Liver (tissue), 2 donors: Measurements from ENCODE around the gene CD27.

ENCODE experiments used
- RXRA ChIP-seq, 2 donors: IDR thresholded peaks; 2 replicates each; pipeline ENCODE4 v1.6.1; 2017 to 2018; ENCODE audit warnings: antibody characterized with exemption in 2 of 2, mild to moderate bottlenecking in 1 of 2
- TF ChIP-seq, protein P1 (sequence below): IDR thresholded peaks from 2 replicates; pipeline ENCODE4 v1.6.1; 2016; ENCODE audit warnings: antibody characterized with exemption, mild to moderate bottlenecking
- donor health status: healthy.

GRCh38 chr12:6468283-6468575 lies 23.5 kb downstream of the CD27 start:
- TF ChIP-seq, protein P1, sequence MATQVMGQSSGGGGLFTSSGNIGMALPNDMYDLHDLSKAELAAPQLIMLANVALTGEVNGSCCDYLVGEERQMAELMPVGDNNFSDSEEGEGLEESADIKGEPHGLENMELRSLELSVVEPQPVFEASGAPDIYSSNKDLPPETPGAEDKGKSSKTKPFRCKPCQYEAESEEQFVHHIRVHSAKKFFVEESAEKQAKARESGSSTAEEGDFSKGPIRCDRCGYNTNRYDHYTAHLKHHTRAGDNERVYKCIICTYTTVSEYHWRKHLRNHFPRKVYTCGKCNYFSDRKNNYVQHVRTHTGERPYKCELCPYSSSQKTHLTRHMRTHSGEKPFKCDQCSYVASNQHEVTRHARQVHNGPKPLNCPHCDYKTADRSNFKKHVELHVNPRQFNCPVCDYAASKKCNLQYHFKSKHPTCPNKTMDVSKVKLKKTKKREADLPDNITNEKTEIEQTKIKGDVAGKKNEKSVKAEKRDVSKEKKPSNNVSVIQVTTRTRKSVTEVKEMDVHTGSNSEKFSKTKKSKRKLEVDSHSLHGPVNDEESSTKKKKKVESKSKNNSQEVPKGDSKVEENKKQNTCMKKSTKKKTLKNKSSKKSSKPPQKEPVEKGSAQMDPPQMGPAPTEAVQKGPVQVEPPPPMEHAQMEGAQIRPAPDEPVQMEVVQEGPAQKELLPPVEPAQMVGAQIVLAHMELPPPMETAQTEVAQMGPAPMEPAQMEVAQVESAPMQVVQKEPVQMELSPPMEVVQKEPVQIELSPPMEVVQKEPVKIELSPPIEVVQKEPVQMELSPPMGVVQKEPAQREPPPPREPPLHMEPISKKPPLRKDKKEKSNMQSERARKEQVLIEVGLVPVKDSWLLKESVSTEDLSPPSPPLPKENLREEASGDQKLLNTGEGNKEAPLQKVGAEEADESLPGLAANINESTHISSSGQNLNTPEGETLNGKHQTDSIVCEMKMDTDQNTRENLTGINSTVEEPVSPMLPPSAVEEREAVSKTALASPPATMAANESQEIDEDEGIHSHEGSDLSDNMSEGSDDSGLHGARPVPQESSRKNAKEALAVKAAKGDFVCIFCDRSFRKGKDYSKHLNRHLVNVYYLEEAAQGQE, result no peak
- peak in 1 of 2 donors; percentile 13 for TF ChIP-seq RXRA (IDR thresholded peaks at IDR 0.05)
